Suppressor macrophage (primary cell): ENCODE results near the gene SLC7A6OS.

Experiments
- DNase-seq, 4 experiments: peaks; one replicate each; pipeline ENCODE4 v3.0.0-alpha.2; 2020 to 2022

The SLC7A6OS gene

GRCh38 chr16:68343137-68343536, 32.4 kb upstream of the SLC7A6OS start:
- no peak for DNase-seq

- DNase-seq = no peak
These were observed 31.9 kb upstream of the SLC7A6OS start for GRCh38 chr16:68342620-68343019.

- no peak for DNase-seq
These were observed 28.5 kb upstream of the SLC7A6OS start for GRCh38 chr16:68339214-68339613.

GRCh38 chr16:68338326-68339119, 27.8 kb upstream of the SLC7A6OS start:
- no peak for DNase-seq

- no peak for DNase-seq
These were observed 24.4 kb upstream of the SLC7A6OS start for GRCh38 chr16:68335175-68335574.

- peak; percentile 77 to 88 (median 82) for DNase-seq
These were observed 21.8 kb upstream of the SLC7A6OS start for GRCh38 chr16:68332411-68333121.

GRCh38 chr16:68331879-68332410, 21.2 kb upstream of the SLC7A6OS start:
- no peak for DNase-seq

- no peak for DNase-seq
These were observed 18.2 kb upstream of the SLC7A6OS start for GRCh38 chr16:68328860-68329390.

GRCh38 chr16:68328151-68328859, 17.6 kb upstream of the SLC7A6OS start:
- peak; percentile 86 to 89 (median 87) for DNase-seq

GRCh38 chr16:68324780-68325357, 14.1 kb upstream of the SLC7A6OS start:
- DNase-seq = no peak

- no peak for DNase-seq
These were observed 13.6 kb upstream of the SLC7A6OS start for GRCh38 chr16:68324336-68324735.

GRCh38 chr16:68319185-68319908, 8.6 kb upstream of the SLC7A6OS start:
- DNase-seq = no peak

GRCh38 chr16:68313116-68313515, 2.4 kb upstream of the SLC7A6OS start:
- DNase-seq = no peak

- DNase-seq = peak in 3 of 4 experiments; percentile 61 to 75 (median 71)
These were observed 341 bp downstream of the SLC7A6OS start for GRCh38 chr16:68310437-68310773.

- peak in 2 of 4 experiments; percentile 23 to 33 for DNase-seq
These were observed 947 bp downstream of the SLC7A6OS start for GRCh38 chr16:68309799-68310198.

- no peak for DNase-seq
These were observed 4.1 kb downstream of the SLC7A6OS start for GRCh38 chr16:68306633-68307032.

GRCh38 chr16:68300734-68301459, 9.8 kb downstream of the SLC7A6OS start:
- DNase-seq = no peak

GRCh38 chr16:68299571-68300453, 10.9 kb downstream of the SLC7A6OS start:
- DNase-seq = no peak

GRCh38 chr16:68298907-68299561, 11.7 kb downstream of the SLC7A6OS start:
- no peak for DNase-seq
